Dermis microvascular lymphatic vessel endothelial cell (primary cell): ENCODE data around the gene ANXA1. TPM values are rescaled to one million over a fixed set of nuclear protein-coding genes. Genes with fewer than 3 reads are reported as not detected.

ENCODE experiments used
- DNase-seq, 2 donors: peaks; one replicate each; pipeline versions ENCODE4 v3.0.0 to v3.0.0-alpha.2; 2010; ENCODE audit warnings: low read depth in 2 of 2
- total RNA-seq: library from RNA; depleted of rRNA; stranded (reverse); fragments of >200 nt; gene quantifications from 2 replicates; pipeline ENCODE4 v1.2.1, GENCODE V29; 2014

The ANXA1 gene
- total RNA-seq, 1 donor from 2014 or later, result 583 TPM

DNA sequence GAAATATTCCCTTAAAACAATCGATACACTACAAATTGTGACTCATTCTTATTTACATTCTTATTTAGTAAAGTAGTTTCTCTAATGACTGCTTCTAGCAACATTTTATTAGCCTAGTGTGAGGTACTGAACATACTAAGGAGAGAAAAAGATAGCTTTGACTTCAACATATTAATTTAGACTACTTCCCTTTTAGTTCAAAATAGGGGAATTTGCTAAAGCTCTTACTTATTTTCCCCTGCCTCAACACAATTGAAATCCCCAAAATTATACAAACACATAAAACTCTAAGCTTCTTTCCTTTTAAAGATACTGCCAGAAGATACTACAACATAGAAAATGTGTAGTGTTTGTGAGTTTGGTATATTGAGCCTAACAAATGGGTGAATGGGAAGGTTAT is 55.2 kb downstream of the ANXA1 start:
- DNase-seq, result no peak

DNA sequence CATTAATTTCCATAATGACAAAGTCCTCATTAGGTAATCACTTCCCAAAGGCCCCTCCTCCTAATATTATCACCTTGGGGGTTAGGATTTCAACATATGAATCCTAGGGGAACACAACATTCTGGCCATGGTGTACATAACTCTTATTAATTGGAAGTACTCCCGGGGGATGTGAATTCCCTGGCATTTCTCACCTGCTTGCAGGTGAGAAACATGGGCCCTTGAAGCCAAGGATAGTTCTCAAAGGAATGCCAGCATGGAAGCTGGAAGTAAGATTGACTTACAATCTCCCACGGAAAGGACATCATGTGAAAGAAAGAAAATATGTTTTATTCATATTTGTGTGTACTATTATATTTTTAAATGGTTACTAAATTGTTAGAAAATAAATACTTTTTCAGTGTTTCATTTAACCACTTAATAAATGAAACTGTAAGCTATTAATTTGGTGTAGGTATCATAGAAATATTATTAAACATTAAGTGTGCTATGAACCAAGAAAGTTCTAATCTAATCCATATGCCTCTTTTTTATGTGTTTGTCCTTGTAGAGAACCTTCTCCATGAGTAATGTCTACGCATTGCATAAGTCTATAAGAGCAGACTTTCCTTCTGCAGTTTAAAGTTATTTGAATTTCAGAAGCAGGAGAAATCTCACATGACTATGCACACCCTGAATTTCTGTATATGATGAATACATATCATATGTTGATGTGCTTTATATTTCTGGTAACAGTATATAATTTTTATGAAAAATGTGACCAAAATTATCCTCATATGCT is 59.4 kb downstream of the ANXA1 start:
- no peak for DNase-seq

DNA sequence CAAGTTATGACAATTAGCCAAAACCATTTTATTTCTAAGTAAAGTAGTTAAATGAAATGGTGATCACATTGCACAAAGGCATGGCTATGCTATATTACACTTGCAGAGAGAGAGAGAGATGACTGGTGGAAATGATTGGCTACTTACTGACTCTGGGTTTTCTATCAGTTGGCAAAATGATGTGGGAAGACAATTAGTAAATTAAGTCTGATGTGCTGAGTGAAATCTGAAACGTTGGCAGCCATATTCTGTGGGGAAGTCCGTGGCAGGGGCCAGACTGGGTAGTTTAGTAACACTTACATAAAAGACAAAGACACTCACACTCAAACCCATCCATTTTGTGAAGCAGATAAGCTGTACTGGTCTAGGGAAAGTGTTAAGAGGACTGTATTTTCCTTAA is 61.6 kb downstream of the ANXA1 start:
- DNase-seq, result no peak

DNA sequence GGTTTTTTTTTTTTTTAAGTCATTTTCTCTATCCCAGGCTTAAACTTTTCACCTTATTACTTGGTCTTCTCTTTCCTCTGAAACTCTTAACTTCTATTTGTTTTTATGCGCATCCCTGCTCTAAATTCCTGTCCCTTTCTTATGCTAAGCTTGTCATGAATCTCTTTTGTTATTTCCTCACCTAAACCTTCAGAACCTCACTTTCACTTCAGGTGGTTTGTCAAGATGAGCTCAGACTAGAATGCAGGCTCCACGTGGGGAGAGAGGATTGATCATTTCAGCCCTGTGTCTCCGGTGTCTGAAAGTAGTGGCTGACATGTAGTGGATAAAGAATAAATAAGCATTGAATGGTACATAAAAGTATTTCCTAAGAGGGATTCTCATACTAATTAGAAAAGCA is 63.6 kb downstream of the ANXA1 start:
- no peak for DNase-seq

DNA sequence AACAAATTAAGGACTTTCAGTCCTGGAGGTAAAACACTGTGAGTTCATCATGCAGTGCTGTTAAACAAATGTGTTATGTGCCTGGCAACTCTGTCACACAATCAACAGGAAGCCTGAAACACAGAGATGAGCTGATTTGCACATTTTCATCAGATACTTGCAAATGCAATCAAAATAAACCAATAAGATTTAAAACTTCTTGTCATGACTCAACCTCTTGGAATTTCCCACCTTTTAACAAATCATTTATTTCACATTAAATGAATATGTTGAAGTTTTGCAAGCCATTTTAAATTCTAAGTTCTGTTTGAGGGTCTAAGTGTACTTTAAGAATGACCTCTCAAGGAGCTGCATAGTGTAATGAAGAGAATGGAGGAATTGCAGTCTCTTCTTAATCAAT is 64.4 kb downstream of the ANXA1 start:
- DNase-seq, result peak in 1 of 2 donors; percentile 2

Other genes starting within 250 kb of the ANXA1 start
- gene ALDH1A1, start 198.8 kb upstream of the ANXA1 start, total RNA-seq, result 738 and 2,886 TPM in 2 replicates